Spleen (tissue), 11 donors: ENCODE results near the gene FRMD4B. TPM values are rescaled to one million over a fixed set of nuclear protein-coding genes. Genes with fewer than 3 reads are reported as not detected.

ENCODE experiments used
- DNase-seq: peaks from one replicate; pipeline ENCODE4 v3.0.0-alpha.2; 2020
- H3K27ac ChIP-seq, 8 donors: fragments of 200-600 bp; sonication (generic) in 7 of 8; 1 replicate in 4 of 8; 2 replicates in 4 of 8; pipeline versions ENCODE4 v1.5.0 to v1.8.0; 2016 to 2021; ENCODE audit warnings: inconsistent platforms in 4 of 8, mild to moderate bottlenecking in 4 of 8, moderate library complexity in 1 of 8
- H3K27me3 ChIP-seq, 7 donors: fragments of 200-600 bp; sonication (generic) in 6 of 7; replicated peaks in 1 of 7; 1 replicate in 4 of 7; 2 replicates in 3 of 7; pipeline versions ENCODE4 v1.5.0 to v1.8.0; 2016 to 2021; ENCODE audit warnings: inconsistent platforms in 3 of 7, mild to moderate bottlenecking in 1 of 7
- H3K36me3 ChIP-seq, 6 donors: fragments of 200-600 bp; sonication (generic) in 5 of 6; 1 replicate in 4 of 6; 2 replicates in 2 of 6; pipeline versions ENCODE4 v1.5.0 to v1.8.0; 2016 to 2021; ENCODE audit warnings: inconsistent platforms in 2 of 6
- H3K4me1 ChIP-seq, 6 donors: fragments of 200-600 bp; sonication (generic) in 5 of 6; 1 replicate in 3 of 6; 2 replicates in 3 of 6; pipeline versions ENCODE4 v1.5.0 to v1.8.0; 2016 to 2021; ENCODE audit warnings: inconsistent platforms in 3 of 6
- H3K4me3 ChIP-seq, 8 donors: fragments of 200-600 bp; sonication (generic) in 7 of 8; 1 replicate in 4 of 8; 2 replicates in 4 of 8; pipeline versions ENCODE4 v1.5.0 to v1.8.0; 2016 to 2021; ENCODE audit warnings: inconsistent platforms in 4 of 8, mild to moderate bottlenecking in 4 of 8, moderate library complexity in 2 of 8
- H3K9me3 ChIP-seq, 8 donors: fragments of 200-600 bp; sonication (generic) in 7 of 8; 1 replicate in 4 of 8; 2 replicates in 4 of 8; pipeline versions ENCODE4 v1.5.0 to v1.8.0; 2016 to 2021; ENCODE audit warnings: inconsistent platforms in 4 of 8
- POLR2A ChIP-seq, 3 donors: fragments of 450-650 bp; IDR thresholded peaks; one replicate each; pipeline ENCODE4 v1.5.1; 2017; ENCODE audit warnings: antibody characterized with exemption in 3 of 3, mild to moderate bottlenecking in 1 of 3
- POLR2AphosphoS5 ChIP-seq, 3 donors: sonication (generic); formaldehyde crosslinking; IDR thresholded peaks; one replicate each; pipeline ENCODE4 v1.5.1; 2017; ENCODE audit warnings: antibody characterized with exemption in 3 of 3
- WGBS, 5 donors: extraction: QIAGEN DNeasy Blood & Tissue Kit in 3 of 5; methylation state at CpG; one replicate each; pipeline versions ENCODE4 v1.1.5 to v1.1.7; 2013 to 2018; 5-methylcytosine and 5-hydroxymethylcytosine counted together
- intact Hi-C: fragments of 100-400 bp; cut with DNase I; formaldehyde crosslinking; loops from one replicate; pipeline ENCODE4 v1.15.0; 2023; ENCODE audit warnings: low total_unique reads
- polyA plus RNA-seq, 3 donors: library from polyadenylated mRNA; stranded (reverse); fragments of 200-250 nt; gene quantifications; one replicate each; pipeline ENCODE4 v1.2.1, GENCODE V29; 2013
- total RNA-seq, 7 donors: library from RNA; depleted of rRNA in 3 of 7; stranded (reverse); fragments of >200 nt in 3 of 7; fragmentation: NEBNext Ultra II Directional in 4 of 7; extraction: Animal tissue kit (Norgen Biotek cat#: 25700) in 4 of 7; gene quantifications; one replicate each; pipeline versions ENCODE4 v1.1.0 to v1.2.1, GENCODE V29; 2016 to 2021
- TF ChIP-seq, protein P1 (sequence below), 11 experiments: fragments of 200-600 bp in 7 of 11; fragments of 450-650 bp in 4 of 11; sonication (generic) in 4 of 11; IDR thresholded peaks in 8 of 11; conservative IDR thresholded peaks in 3 of 11; 1 replicate in 7 of 11; 2 replicates in 4 of 11; pipeline versions ENCODE4 v1.4.0 to v1.8.0; 2016 to 2021; ENCODE audit warnings: antibody characterized with exemption in 11 of 11, inconsistent platforms in 4 of 11, mild to moderate bottlenecking in 1 of 11
- donor health status: healthy with polysubstance abuse.
- donor health status: DM: no; HTN: no; CAD: no; lungs with moderate emphysema.
- donor health status: DM: no; HTN: no; CAD: no.
- donor health status: Bipolar disorder and iron deficiency.
- donor health status: healthy.
- donor health status: DM: no; HTN: no; CAD: no.
- donor health status: DM: yes; HTN: yes; CAD: no.

FRMD4B gene
- total and polyA plus RNA-seq, 10 donors: 8.1 to 143 (median 112) TPM

DNA sequence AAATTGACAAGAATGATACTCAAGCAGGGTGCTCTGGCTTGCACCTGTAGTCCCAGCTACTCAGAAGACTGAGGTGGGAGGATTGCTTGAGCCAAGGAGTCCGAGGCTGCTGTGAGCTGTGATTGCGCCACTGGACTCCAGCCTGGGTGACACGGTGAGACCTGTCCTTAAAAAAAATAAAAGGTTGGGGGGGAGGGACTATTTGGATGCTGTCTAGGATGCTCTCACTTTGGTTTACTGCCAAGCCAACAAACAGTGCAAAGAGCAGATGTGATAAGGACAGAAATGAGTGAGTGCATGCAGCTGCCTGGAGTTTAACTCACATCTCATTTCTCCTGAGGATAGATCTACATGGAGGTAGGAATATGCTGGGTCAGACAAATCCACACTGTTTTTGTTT, 130.0 kb downstream of the FRMD4B start:
- 71 to 92% (median 80%) methylated on average over 3 of the region's 3 CpGs for WGBS, 5 donors
- no peak for DNase-seq
- Histone ChIP-seq H3K27me3 (no peaks in the 10 kb centered on the region), H3K27ac (no peak overlapping the region), H3K4me3 (no peak overlapping the region), H3K9me3 (peaks cover 0 to 8% (median 0%) of the 10 kb centered on the region in 8 donors), H3K36me3 (peaks cover 0 to 9% (median 3%) of the 10 kb centered on the region in 6 donors), H3K4me1 (no peaks in the 10 kb centered on the region)
- intact Hi-C loops: no loop called here
- TF ChIP-seq, protein P1, sequence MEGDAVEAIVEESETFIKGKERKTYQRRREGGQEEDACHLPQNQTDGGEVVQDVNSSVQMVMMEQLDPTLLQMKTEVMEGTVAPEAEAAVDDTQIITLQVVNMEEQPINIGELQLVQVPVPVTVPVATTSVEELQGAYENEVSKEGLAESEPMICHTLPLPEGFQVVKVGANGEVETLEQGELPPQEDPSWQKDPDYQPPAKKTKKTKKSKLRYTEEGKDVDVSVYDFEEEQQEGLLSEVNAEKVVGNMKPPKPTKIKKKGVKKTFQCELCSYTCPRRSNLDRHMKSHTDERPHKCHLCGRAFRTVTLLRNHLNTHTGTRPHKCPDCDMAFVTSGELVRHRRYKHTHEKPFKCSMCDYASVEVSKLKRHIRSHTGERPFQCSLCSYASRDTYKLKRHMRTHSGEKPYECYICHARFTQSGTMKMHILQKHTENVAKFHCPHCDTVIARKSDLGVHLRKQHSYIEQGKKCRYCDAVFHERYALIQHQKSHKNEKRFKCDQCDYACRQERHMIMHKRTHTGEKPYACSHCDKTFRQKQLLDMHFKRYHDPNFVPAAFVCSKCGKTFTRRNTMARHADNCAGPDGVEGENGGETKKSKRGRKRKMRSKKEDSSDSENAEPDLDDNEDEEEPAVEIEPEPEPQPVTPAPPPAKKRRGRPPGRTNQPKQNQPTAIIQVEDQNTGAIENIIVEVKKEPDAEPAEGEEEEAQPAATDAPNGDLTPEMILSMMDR (IDR thresholded peaks at IDR 0.05 in 8 of 11, conservative IDR thresholded peaks at IDR 0.05 in 3 of 11): no peak
- TF ChIP-seq POLR2AphosphoS5 (IDR thresholded peaks at IDR 0.05): no peak
- TF ChIP-seq POLR2A (IDR thresholded peaks at IDR 0.05): no peak

DNA sequence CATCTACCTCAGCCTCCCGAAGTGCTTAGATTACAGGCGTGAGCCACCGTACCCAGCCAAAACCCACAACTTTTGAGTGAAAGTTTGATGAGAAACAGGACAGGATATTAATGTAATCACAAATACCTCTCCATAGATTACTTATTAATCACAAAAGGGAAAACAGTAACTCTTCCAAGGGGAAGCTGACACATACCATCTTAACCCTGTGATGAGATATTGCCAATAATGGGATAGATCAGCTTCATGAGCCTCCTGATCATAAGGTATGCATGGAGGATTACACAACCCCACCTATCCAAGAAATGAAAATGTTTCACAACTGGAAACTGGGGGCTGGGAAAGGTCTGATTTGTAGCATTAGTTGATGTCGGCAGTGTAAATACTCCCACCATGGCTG, 131.5 kb downstream of the FRMD4B start:
- H3K27me3 ChIP-seq: no peaks in the 10 kb centered on the region

DNA sequence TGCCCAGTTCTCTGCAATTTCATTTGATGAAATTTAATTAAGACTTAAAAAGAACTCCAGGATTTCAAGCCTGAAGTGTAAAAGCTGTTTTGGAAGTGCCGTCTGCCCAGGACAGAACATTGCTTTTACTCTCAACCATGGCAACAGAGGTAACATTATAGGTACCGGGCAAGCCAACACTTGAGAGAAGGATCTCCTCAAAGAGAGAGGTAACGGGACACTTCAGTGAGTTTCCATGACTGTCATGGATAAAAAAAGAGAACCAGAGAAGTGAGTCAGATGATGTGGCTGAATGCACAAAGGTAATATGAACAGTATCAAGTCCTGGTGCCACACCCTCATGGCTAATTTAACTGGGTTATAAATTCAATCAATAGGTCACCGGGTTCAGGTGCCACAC, 133.3 kb downstream of the FRMD4B start:
- DNase-seq: no peak
- WGBS, 5 donors: 91 to 98% (median 94%) methylated on average over 4 of the region's 4 CpGs
- intact Hi-C loops: no loop called here

More for the DNA sequence above, 131.5 kb downstream of the FRMD4B start:
- intact Hi-C loops: no loop called here
- WGBS, 5 donors: 84 to 99% (median 95%) methylated on average over 4 of the region's 4 CpGs
- DNase-seq: no peak
- Histone ChIP-seq H3K4me1 (no peaks in the 10 kb centered on the region), H3K36me3 (no peaks in the 10 kb centered on the region), H3K9me3 (no peaks in the 10 kb centered on the region), H3K27ac (no peak overlapping the region), H3K4me3 (no peak overlapping the region)
- TF ChIP-seq POLR2A (IDR thresholded peaks at IDR 0.05) (no peak), POLR2AphosphoS5 (IDR thresholded peaks at IDR 0.05) (no peak)
- TF ChIP-seq, protein P1 (IDR thresholded peaks at IDR 0.05 in 8 of 11, conservative IDR thresholded peaks at IDR 0.05 in 3 of 11): no peak

DNA sequence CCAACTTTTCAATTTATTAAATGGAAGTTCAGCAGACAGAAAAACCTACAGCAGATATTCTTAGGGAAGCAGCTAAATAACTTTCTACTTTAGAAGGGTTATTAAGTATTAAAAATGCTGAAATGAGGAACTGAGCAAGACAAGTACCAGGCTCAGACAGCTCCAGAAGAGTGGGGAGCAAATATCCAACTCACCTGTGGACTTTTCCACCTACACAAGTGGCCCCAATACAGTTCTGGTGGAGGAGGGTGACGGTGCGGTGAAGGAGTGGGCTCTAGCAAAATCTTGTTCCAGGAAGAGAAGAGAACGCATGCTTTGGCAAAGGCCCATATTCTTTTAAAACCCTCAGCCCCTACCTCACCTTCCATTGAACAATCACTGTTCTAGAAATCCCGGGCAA, 133.7 kb downstream of the FRMD4B start:
- no peak overlapping the region for H3K27ac ChIP-seq
- H3K9me3 ChIP-seq: no peaks in the 10 kb centered on the region
- 91 to 98% (median 97%) methylated on average over 4 of the region's 4 CpGs for WGBS, 5 donors
- TF ChIP-seq, protein P1 (IDR thresholded peaks at IDR 0.05 in 8 of 11, conservative IDR thresholded peaks at IDR 0.05 in 3 of 11): no peak
- TF ChIP-seq POLR2A (IDR thresholded peaks at IDR 0.05) (no peak), POLR2AphosphoS5 (IDR thresholded peaks at IDR 0.05) (no peak)
- no peaks in the 10 kb centered on the region for H3K27me3 ChIP-seq
- peaks cover 0 to 15% (median 0%) of the 10 kb centered on the region in 6 donors for H3K36me3 ChIP-seq
- DNase-seq: no peak
- H3K4me1 ChIP-seq: no peaks in the 10 kb centered on the region
- intact Hi-C loops: no loop called here
- no peak overlapping the region for H3K4me3 ChIP-seq

More for the DNA sequence above, 133.3 kb downstream of the FRMD4B start:
- no peak for TF ChIP-seq POLR2A (IDR thresholded peaks at IDR 0.05)
- no peak for TF ChIP-seq POLR2AphosphoS5 (IDR thresholded peaks at IDR 0.05)
- TF ChIP-seq, protein P1 (IDR thresholded peaks at IDR 0.05 in 8 of 11, conservative IDR thresholded peaks at IDR 0.05 in 3 of 11): no peak
- Histone ChIP-seq H3K27me3 (no peaks in the 10 kb centered on the region), H3K4me1 (no peaks in the 10 kb centered on the region), H3K27ac (no peak overlapping the region), H3K4me3 (no peak overlapping the region), H3K9me3 (no peaks in the 10 kb centered on the region), H3K36me3 (peaks cover 0 to 10% (median 0%) of the 10 kb centered on the region in 6 donors)
